Liver (tissue), 9 donors: Measurements from ENCODE around the gene LRMDA. TPM values are rescaled to one million over a fixed set of nuclear protein-coding genes. Genes with fewer than 3 reads are reported as not detected.

ENCODE experiments used
- DNase-seq: peaks from one replicate; pipeline ENCODE4 v3.0.0-alpha.2; 2017; ENCODE audit warnings: low spot score
- H3K27ac ChIP-seq, 2 donors: one replicate each; pipeline ENCODE4 v1.7.0; 2013; ENCODE audit warnings: inconsistent platforms in 2 of 2, low read length in 2 of 2, control low read depth in 1 of 2, low read depth in 1 of 2, mild to moderate bottlenecking in 1 of 2
- H3K27me3 ChIP-seq, 4 donors: one replicate each; pipeline versions ENCODE4 v1.6.1 to v1.7.0; 2013; ENCODE audit warnings: low read length in 3 of 4, inconsistent platforms in 1 of 4, mild to moderate bottlenecking in 1 of 4, moderate library complexity in 1 of 4; ENCODE audit not compliant: control insufficient read depth in 4 of 4, insufficient read depth in 4 of 4
- H3K36me3 ChIP-seq, 4 donors: one replicate each; pipeline versions ENCODE4 v1.6.1 to v1.7.0; 2013; ENCODE audit warnings: low read length in 3 of 4, mild to moderate bottlenecking in 3 of 4, low read depth in 1 of 4, moderate library complexity in 1 of 4; ENCODE audit not compliant: control insufficient read depth in 4 of 4, insufficient read depth in 3 of 4
- H3K4me1 ChIP-seq, 4 donors: one replicate each; pipeline versions ENCODE4 v1.6.1 to v1.7.0; 2013; ENCODE audit warnings: low read length in 3 of 4, mild to moderate bottlenecking in 3 of 4, moderate library complexity in 1 of 4; ENCODE audit not compliant: control insufficient read depth in 4 of 4, insufficient read depth in 4 of 4
- H3K4me3 ChIP-seq, 3 donors: one replicate each; pipeline versions ENCODE4 v1.6.1 to v1.7.0; 2013; ENCODE audit warnings: low read length in 3 of 3, control low read depth in 1 of 3, low read depth in 1 of 3, mild to moderate bottlenecking in 1 of 3
- H3K9ac ChIP-seq, 2 donors: one replicate each; pipeline ENCODE4 v1.7.0; 2013; ENCODE audit warnings: low read length in 2 of 2, mild to moderate bottlenecking in 2 of 2, moderate library complexity in 2 of 2, control low read depth in 1 of 2, low read depth in 1 of 2
- H3K9me3 ChIP-seq, 4 donors: one replicate each; pipeline versions ENCODE4 v1.6.1 to v1.7.0; 2013; ENCODE audit warnings: low read length in 3 of 4; ENCODE audit not compliant: control insufficient read depth in 4 of 4
- GABPA ChIP-seq, 2 donors: IDR thresholded peaks in 1 of 2; conservative IDR thresholded peaks in 1 of 2; 2 replicates each; pipeline ENCODE4 v1.6.1; 2016; ENCODE audit warnings: antibody characterized with exemption in 2 of 2, mild to moderate bottlenecking in 1 of 2, moderate library complexity in 1 of 2
- HNF4A ChIP-seq, 2 donors: conservative IDR thresholded peaks; 2 replicates each; pipeline ENCODE4 v1.6.1; 2016; ENCODE audit warnings: antibody characterized with exemption in 2 of 2, mild to moderate bottlenecking in 2 of 2
- MAX ChIP-seq: IDR thresholded peaks from 2 replicates; pipeline ENCODE4 v1.6.1; 2016; ENCODE audit warnings: antibody characterized with exemption
- NR2F2 ChIP-seq: IDR thresholded peaks from 2 replicates; pipeline ENCODE4 v1.6.1; 2016; ENCODE audit warnings: antibody characterized with exemption
- RAD21 ChIP-seq, 2 donors: IDR thresholded peaks; 2 replicates each; pipeline ENCODE4 v1.6.1; 2016; ENCODE audit warnings: antibody characterized with exemption in 2 of 2, mild to moderate bottlenecking in 2 of 2
- REST ChIP-seq: IDR thresholded peaks from 2 replicates; pipeline ENCODE4 v1.6.1; 2016; ENCODE audit warnings: antibody characterized with exemption, mild to moderate bottlenecking
- SP1 ChIP-seq: IDR thresholded peaks from 2 replicates; pipeline ENCODE4 v1.6.1; 2018; ENCODE audit warnings: antibody characterized with exemption, mild to moderate bottlenecking
- TAF1 ChIP-seq: conservative IDR thresholded peaks from 2 replicates; pipeline ENCODE4 v1.6.1; 2016; ENCODE audit warnings: antibody characterized with exemption, mild to moderate bottlenecking
- WGBS: extraction: QIAGEN DNeasy Blood & Tissue Kit; methylation state at CpG from one replicate; pipeline ENCODE4 v1.1.7; 2013; 5-methylcytosine and 5-hydroxymethylcytosine counted together
- polyA plus RNA-seq, 2 donors: library from polyadenylated mRNA; stranded (reverse) in 1 of 2; unstranded in 1 of 2; fragments of 200-250 nt in 1 of 2; fragments of >200 nt in 1 of 2; fragmentation: Nextera tagmentation in 1 of 2; extraction: Ambion mirVana in 1 of 2; gene quantifications; one replicate each; pipeline versions ENCODE4 v1.2.1 to v1.2.3, GENCODE V29; 2013 to 2015
- total RNA-seq, 2 donors: library from RNA; depleted of rRNA; stranded (reverse); fragments of >200 nt; gene quantifications; one replicate each; pipeline ENCODE4 v1.2.3, GENCODE V29; 2014
- TF ChIP-seq, protein P1 (sequence below): IDR thresholded peaks from 2 replicates; pipeline ENCODE4 v1.6.1; 2016; ENCODE audit warnings: antibody characterized with exemption
- TF ChIP-seq, protein P2 (sequence below): IDR thresholded peaks from 2 replicates; pipeline ENCODE4 v1.6.1; 2016; ENCODE audit warnings: antibody characterized with exemption
- TF ChIP-seq, protein P3 (sequence below): fragments of 150-350 bp; IDR thresholded peaks from 2 replicates; pipeline ENCODE4 v1.5.1; 2017; ENCODE audit warnings: improper control_type of control experiment, low read depth, low read length; ENCODE audit not compliant: missing input control
- donor health status: healthy.
- donor health status: healthy.
- donor health status: healthy.
- donor health status: healthy.
- donor health status: healthy.

The LRMDA gene
- total and polyA plus RNA-seq, 4 donors = 7.9 to 15.8 (median 11.3) TPM

- Histone ChIP-seq H3K36me3 (no peaks in the 10 kb centered on the region), H3K27me3 (no peaks in the 10 kb centered on the region), H3K4me1 (no peaks in the 10 kb centered on the region), H3K9me3 (no peaks in the 10 kb centered on the region), H3K27ac (no peak overlapping the region), H3K9ac (no peak overlapping the region), H3K4me3 (no peak overlapping the region)
- DNase-seq = no peak
- WGBS = 98% methylated on average over 4 of the region's 4 CpGs
- TF ChIP-seq NR2F2 (no peak), SP1 (no peak), TAF1 (no peak)
Observed at GRCh38 chr10:75870039-75870645, 438.7 kb downstream of the LRMDA start.

DNA sequence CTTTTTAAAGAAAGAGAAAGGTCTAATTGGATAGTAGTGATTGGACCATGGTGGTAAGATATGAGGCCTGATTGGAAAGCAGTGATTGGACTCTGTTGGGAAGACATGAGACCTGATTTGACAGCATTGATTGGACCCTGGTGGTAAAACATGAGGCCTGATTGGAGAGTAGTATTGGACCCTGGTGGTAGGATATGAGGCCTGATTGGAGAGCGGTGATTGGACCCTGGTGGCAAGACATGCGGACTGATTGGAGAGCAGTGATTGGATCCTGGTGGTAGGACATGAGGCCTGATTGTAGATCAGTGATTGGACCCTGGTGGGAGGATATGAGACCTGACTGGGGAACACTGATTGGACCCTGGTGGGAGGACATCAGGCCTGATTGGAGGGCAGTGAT is 444.3 kb downstream of the LRMDA start:
- 96% methylated on average over 2 of the region's 2 CpGs for WGBS

More for the DNA sequence above, 444.3 kb downstream of the LRMDA start:
- H3K27ac ChIP-seq = no peak overlapping the region
- no peak for DNase-seq
- no peaks in the 10 kb centered on the region for H3K27me3 ChIP-seq
- H3K4me1 ChIP-seq = no peaks in the 10 kb centered on the region
- H3K9ac ChIP-seq = no peak overlapping the region
- no peaks in the 10 kb centered on the region for H3K9me3 ChIP-seq
- no peaks in the 10 kb centered on the region for H3K36me3 ChIP-seq
- no peak overlapping the region for H3K4me3 ChIP-seq
- TF ChIP-seq, protein P1, sequence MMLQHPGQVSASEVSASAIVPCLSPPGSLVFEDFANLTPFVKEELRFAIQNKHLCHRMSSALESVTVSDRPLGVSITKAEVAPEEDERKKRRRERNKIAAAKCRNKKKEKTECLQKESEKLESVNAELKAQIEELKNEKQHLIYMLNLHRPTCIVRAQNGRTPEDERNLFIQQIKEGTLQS = no peak
- TF ChIP-seq HNF4A (conservative IDR thresholded peaks at IDR 0.05) (no peak), RAD21 (IDR thresholded peaks at IDR 0.05) (no peak), REST (no peak), TAF1 (no peak), MAX (no peak), NR2F2 (no peak), GABPA (IDR thresholded peaks at IDR 0.05 in 1 of 2, conservative IDR thresholded peaks at IDR 0.05 in 1 of 2) (no peak)
- TF ChIP-seq, protein P2, sequence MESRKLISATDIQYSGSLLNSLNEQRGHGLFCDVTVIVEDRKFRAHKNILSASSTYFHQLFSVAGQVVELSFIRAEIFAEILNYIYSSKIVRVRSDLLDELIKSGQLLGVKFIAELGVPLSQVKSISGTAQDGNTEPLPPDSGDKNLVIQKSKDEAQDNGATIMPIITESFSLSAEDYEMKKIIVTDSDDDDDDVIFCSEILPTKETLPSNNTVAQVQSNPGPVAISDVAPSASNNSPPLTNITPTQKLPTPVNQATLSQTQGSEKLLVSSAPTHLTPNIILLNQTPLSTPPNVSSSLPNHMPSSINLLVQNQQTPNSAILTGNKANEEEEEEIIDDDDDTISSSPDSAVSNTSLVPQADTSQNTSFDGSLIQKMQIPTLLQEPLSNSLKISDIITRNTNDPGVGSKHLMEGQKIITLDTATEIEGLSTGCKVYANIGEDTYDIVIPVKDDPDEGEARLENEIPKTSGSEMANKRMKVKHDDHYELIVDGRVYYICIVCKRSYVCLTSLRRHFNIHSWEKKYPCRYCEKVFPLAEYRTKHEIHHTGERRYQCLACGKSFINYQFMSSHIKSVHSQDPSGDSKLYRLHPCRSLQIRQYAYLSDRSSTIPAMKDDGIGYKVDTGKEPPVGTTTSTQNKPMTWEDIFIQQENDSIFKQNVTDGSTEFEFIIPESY = no peak
- TF ChIP-seq, protein P3, sequence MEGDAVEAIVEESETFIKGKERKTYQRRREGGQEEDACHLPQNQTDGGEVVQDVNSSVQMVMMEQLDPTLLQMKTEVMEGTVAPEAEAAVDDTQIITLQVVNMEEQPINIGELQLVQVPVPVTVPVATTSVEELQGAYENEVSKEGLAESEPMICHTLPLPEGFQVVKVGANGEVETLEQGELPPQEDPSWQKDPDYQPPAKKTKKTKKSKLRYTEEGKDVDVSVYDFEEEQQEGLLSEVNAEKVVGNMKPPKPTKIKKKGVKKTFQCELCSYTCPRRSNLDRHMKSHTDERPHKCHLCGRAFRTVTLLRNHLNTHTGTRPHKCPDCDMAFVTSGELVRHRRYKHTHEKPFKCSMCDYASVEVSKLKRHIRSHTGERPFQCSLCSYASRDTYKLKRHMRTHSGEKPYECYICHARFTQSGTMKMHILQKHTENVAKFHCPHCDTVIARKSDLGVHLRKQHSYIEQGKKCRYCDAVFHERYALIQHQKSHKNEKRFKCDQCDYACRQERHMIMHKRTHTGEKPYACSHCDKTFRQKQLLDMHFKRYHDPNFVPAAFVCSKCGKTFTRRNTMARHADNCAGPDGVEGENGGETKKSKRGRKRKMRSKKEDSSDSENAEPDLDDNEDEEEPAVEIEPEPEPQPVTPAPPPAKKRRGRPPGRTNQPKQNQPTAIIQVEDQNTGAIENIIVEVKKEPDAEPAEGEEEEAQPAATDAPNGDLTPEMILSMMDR = no peak
